ENCODE results near the gene HGS. TPM values are rescaled to one million over a fixed set of nuclear protein-coding genes. Genes with fewer than 3 reads are reported as not detected.

HGS gene
- total and polyA plus RNA-seq, 2 donors (not counting 3 experiments of a cell fraction or from before 2014, with no cell fraction given), result 166 to 191 TPM

GRCh38 chr17:81716674-81716996 is 32.8 kb downstream of the HGS start:
- Histone ChIP-seq H3K27ac (ENCODE audit: insufficient read depth, low read depth, low read length) (no peak overlapping the region), H3K79me2 (ENCODE audit: control insufficient read depth, insufficient read depth, low read length) (no peaks in the 10 kb centered on the region), H3K4me1 (ENCODE audit: control insufficient read depth, extremely low read depth, insufficient read depth, low read length) (peaks cover 6% of the 10 kb centered on the region), H3K9me3 (replicated peaks; ENCODE audit: control insufficient read depth, insufficient read depth, low read length) (no peaks in the 10 kb centered on the region), H3K9ac (replicated peaks; ENCODE audit: extremely low read depth, insufficient read depth, low read length) (no peak overlapping the region), H2AFZ (ENCODE audit: low read depth, low read length) (no peak overlapping the region), H4K20me1 (replicated peaks; ENCODE audit: control insufficient read depth, extremely low read depth, insufficient read depth, low read length) (no peaks in the 10 kb centered on the region), H3K4me2 (ENCODE audit: insufficient read depth, low read length) (no peak overlapping the region), H3K4me3 (replicated peaks in 1 of 3; ENCODE audit: insufficient read depth in 1 of 3, low read depth in 1 of 3, low read length in 3 of 3) (no peak overlapping the region), H3K36me3 (ENCODE audit: control insufficient read depth in 2 of 2, extremely low read depth in 1 of 2, insufficient read depth in 2 of 2, low read length in 2 of 2) (no peaks in the 10 kb centered on the region), H3K27me3 (ENCODE audit: control insufficient read depth in 2 of 2, insufficient read depth in 2 of 2, low read length in 2 of 2) (no peaks in the 10 kb centered on the region), H3K9me1 (replicated peaks; ENCODE audit: control insufficient read depth, extremely low read depth, insufficient read depth, low read length) (no peaks in the 10 kb centered on the region)
- BruUV-seq (replicated peaks), result no TSS peak
- POLR2A ChIA-PET, result interaction anchor here (0.5 kb wide), 1 partner anchor 325 kb away, joined by 4 read pairs; no protein-coding TSS in a partner anchor
- no peak for FAIRE-seq
- DNase-seq (ENCODE audit: low read depth, low spot score), result no peak
- intact Hi-C loops (cut with micrococcal nuclease), result no loop called here
- TF ChIP-seq GATA2 (IDR thresholded peaks at IDR 0.05; ENCODE audit: insufficient read depth, insufficient read length, low read depth, low read length) (no peak), FOS (IDR thresholded peaks at IDR 0.05; ENCODE audit: borderline replicate concordance, insufficient read depth, low read length) (no peak), EZH2 (IDR thresholded peaks at IDR 0.05; ENCODE audit: borderline replicate concordance, low read depth, low read length, severe bottlenecking) (no peak), JUN (IDR thresholded peaks at IDR 0.05; ENCODE audit: borderline replicate concordance, insufficient read depth, insufficient read length, low read depth) (no peak), MAX (IDR thresholded peaks at IDR 0.05; ENCODE audit: insufficient read depth, insufficient read length) (no peak), MYC (IDR thresholded peaks at IDR 0.05; ENCODE audit: low read depth, low read length) (no peak), POLR2AphosphoS5 (IDR thresholded peaks at IDR 0.05; ENCODE audit: insufficient read depth, low read depth, low read length) (no peak), CTCF (IDR thresholded peaks at IDR 0.05; ENCODE audit: extremely low read depth in 1 of 2, insufficient read depth in 1 of 2, low read depth in 1 of 2, low read length in 2 of 2) (no peak), POLR2A (IDR thresholded peaks at IDR 0.05; ENCODE audit: low read depth, low read length) (no peak)
- dilution Hi-C loops (cut with MboI; ENCODE audit: extremely low pct_ligation_motif_present, low sequenced_read_pairs), result no loop called here
- CTCF ChIA-PET, result interaction anchor here (1.1 kb wide), 1 partner anchor 14 kb away, joined by 3 read pairs; no protein-coding TSS in a partner anchor

Data from endothelial cell of umbilical vein (primary cell).